Left forelimb (tissue), 1 donor: ENCODE data around the gene TNFAIP2.
"Not testable (repeated sequence)": the region's sequence is repeated elsewhere in the genome, so short reads cannot be mapped to it uniquely, and the experiment has no call there.

Source experiments
- DNase-seq: peaks from one replicate; pipeline ENCODE4 v3.0.0-alpha.2; 2018; ENCODE audit warnings: low spot score

TNFAIP2 gene

DNA sequence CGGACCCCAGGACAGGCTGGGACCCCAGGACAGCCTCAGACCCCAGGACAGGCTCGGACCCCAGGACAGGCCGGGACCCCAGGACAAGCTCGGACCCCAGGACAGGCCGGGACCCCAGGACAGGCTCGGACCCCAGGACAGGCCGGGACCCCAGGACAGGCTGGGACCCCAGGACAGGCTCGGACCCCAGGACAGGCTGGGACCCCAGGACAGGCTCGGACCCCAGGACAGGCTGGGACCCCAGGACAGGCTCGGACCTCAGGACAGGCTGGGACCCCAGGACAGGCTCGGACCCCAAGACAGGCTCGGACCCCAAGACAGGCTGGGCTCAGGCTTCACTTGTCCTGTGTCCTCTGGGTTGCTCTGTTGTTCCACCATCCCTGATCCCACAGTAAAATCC, 32.2 kb downstream of the TNFAIP2 start:
- not testable (repeated sequence) for DNase-seq

DNA sequence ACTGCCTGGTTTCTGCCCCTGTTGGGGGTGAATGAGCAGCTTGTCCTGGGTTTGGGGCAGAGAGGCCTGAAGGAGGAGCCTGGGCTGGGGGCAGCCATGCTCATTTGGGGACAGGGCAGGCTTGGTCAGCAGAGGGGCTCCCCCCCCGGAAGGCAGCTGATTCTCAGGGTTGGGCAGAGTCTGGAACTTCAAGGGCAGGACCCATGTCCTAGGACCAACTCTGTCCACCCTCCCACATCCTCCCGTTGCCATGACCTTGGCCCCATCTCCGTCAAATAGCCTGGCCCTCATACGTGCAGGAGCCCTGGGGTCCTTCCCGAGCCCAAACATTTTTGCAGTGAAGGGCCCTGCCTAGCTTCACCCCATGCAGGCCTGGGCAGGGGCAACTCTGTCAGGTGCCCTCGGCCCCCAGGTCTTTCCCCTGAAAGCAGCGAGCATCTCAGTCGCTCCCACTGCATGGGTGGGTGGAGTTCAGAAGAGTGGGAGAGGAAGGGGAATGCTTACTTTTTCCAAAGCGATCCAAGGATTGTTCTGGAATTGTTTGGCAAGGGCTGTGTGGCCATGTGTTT, 32.6 kb downstream of the TNFAIP2 start:
- DNase-seq: no peak

DNA sequence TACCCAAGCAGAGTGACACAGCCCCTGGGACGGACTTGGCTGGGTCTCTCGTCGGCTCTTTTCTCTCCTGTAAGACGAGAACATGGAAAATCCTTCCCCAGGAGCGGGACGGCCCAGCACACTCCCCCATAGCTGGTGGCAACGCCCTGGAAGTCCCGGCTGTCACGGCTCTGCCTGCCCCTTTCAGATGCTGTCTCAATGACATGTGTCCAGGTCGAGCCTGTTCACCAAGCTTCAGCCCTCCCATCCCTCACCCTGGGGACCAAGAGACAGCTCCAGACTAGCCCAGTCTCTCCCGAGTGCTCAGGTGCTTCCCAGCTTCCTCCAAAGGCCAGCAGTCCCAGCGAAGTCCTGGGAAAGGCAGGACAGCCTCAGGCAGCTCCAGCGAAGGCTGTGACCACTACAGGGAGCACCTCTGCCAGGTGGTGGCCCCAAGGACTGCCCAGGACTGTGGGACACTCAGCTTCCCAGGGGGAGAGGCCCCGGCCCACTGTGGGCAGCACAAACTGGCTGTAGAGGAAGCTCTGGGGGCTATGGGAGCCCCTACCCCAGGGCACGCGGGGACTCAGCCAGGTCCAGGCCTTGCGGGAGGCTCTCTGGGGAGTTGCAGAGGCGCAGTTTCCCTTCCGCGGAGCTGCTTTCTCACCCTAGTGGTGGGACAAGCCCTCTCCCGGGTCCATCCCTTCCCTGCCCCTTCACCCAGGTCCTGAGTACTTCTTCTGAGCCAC, 33.6 kb downstream of the TNFAIP2 start:
- DNase-seq: no peak

DNA sequence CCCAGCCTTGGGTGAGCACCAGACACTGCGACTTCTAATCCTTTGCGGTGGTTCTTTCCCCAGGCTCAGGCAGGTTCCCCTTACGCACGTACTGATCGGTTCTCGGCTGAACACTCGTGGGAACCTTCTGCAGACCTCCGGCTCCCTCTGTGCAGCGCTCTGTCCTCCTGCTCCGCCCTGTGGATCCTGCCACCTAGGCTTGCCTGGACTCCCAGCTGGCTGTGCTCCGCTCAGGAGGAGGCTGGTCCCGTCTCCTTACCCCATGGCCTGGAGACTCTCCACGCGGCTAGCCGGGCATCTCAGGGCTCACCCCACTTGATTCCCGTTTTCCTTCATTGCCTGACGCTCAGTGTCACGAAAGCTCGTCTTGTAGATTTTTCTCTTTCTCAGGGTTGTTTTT, 34.7 kb downstream of the TNFAIP2 start:
- no peak for DNase-seq

DNA sequence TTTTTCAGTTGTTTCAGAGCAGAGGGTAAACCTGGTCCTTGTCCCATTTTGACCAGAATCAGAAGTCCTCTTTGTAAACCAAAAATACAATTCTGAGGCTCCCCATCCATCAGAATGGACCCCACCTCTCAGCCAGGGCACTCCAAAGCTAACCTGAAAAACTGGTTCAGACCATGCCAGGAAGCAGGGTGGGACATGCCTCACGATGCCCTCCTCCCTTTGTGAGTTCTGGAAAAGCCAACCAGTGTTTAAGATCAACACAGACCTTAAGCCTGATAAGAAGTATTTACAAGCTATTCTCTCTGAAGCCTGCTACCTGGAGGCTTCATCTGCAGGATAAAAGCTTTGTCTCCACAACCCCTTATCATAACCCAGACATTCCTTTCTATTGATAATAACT, 35.4 kb downstream of the TNFAIP2 start:
- DNase-seq: no peak

DNA sequence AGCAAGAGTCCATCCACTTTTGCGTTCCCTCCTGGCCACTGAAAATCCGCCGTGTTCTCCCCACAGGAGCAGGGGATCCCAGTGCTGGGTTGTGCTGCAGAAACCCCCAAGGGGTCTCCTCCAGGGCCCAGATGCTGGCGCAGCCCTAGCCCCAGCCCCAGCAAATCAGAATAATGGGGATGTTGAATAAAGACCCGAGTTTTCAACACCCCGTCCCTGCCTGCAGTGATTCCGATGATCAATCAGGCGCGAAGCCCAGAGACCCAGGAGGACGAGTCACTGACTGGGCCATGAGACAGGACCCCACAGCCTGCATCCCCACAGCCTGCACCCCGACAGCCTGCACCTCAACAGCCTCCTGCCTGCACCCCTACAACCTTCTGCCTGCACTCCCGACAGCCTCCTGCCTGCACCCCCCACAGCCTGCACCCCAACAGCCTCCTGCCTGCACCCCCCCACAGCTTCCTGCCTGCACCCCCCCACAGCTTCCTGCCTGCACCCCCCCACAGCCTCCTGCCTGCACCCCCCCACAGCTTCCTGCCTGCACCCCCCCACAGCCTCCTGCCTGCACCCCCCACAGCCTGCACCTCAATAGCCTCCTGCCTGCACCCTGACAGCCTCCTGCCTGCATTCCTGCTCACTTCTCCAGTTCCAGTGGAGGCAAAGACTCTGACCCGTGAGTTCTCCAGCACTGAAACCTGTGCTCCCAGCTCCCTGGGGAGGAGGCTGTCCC, 37.2 kb downstream of the TNFAIP2 start:
- no peak for DNase-seq

DNA sequence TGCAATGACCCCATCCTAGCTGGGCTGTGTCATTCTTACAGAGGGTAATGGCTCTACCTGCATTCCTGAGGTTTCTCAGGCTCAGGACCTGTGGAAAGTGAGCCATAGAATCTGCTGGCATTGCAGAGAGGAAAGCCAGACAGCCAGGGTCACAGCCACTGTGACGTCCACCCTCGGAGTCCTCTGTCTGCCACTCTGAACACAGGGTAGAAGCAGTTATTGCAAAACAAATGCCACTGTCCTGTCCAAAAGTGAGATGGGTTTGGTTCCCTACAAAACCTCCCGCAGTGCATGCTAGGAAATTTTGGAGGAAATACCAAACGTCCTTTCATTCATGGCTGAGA, 37.8 kb downstream of the TNFAIP2 start:
- DNase-seq: no peak

DNA sequence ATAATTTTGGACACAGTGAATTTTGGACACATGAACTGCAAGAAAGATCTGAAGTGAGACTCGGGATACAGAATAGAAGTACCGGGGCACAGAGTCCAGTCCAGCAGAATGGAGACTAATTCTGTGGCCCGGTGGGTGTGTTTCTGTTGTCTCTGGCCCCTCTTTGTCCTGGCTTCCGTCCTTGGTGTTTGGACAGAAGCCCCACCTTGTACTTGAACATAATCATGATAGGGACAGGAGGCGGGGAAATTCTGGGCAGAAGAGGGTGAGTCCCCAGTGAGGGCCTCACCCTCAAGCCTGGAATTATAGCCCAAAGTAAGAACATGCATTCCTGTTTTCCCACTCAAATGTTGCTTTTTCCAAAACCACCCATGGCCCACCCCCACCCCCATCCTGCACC, 39.9 kb downstream of the TNFAIP2 start:
- DNase-seq: no peak

DNA sequence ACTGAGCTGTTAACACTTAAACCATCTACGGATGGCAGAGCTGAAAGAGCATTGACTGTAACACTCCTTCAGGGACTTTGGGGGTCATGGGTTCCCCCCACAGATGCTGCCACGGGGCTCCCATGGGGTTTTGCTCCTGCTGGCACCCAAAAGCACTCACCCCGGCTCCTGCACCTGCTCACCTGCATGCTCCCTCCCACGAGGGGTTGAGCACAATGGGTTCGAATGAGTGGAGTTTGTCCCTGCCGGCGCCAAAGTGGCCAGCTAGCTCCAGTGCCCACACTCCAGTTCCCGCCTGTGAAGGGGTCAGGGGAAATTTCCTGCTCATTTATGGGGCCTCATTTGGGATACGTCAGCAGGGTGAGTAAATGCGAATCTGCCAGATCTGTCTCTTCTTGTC, 40.7 kb downstream of the TNFAIP2 start:
- DNase-seq: no peak

DNA sequence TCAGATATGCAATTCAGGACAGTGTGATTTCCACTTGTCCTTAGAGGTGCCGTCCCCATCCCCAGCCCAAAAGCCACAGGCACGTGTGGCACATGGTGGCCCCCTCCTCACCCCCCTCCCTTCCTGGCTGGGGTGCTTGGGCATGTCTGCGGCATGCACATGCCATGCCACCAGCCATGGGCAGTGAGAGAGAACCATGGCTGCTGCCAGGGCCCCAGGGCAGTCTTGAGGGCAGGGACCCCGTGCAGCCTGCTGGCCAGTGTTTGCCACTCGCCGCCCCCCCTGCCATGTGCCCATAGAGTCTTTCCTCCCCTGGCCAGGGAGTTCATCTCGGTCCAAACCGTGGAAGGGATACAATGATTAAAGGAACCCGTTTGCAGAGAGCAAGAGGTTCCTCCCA, 41.5 kb downstream of the TNFAIP2 start:
- DNase-seq: no peak

DNA sequence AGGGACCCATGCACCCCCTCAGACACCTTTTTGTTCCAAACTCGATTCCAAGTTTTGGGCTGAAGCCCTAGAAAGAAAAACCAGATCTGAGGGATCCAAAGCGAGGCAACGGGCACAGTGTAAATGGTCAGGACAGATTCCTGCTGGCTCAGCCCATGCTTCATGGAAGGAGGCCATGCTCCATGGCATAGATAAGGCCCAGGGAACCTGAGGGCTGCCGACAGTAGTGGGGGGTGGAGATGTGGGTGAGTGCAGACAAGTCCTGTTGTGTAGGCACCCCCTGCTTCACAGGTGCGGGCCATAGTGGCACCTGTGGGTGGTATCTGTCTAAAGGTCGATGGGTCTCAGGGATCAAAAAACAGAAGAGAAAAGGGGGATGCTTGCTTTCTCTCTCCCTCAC, 42.1 kb downstream of the TNFAIP2 start:
- DNase-seq: no peak

DNA sequence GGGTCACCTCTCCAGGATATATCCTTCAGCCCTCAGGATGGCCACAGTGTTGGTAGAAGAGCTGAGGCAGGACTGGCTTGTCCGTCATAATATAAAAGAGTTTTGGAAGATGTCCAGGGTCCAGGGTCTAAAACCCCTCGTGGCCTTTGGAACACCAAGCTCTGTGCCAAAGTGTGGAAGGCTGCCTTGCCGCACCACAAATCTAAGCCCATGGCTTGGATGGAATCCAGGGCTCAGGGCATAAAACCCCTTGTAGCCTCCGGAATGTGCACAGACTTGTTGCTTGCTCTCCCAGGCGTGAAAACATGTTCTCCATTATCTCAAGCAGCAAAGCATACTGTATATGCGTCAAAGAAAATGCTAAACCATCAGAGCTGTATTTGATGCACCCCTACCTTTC, 46.7 kb downstream of the TNFAIP2 start:
- DNase-seq: no peak

DNA sequence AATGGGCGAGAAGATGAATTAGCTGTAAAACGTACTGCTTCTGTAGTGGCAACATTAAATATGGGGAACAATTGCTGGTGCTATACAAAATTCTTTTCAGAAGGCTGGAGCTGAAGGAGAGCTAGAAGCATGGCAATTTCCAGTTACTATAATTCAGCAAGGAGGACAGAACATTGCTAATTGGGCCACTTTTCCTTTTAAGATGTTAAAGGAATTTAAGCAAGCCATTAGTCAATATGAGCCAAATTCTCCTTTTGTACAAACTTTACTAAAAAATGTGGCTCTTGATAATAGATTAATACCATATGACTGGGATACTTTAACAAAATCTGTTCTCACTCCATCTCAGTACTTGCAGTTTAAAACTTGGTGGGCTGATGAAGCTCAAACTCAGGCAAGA, 47.9 kb downstream of the TNFAIP2 start:
- DNase-seq: not testable (repeated sequence)

DNA sequence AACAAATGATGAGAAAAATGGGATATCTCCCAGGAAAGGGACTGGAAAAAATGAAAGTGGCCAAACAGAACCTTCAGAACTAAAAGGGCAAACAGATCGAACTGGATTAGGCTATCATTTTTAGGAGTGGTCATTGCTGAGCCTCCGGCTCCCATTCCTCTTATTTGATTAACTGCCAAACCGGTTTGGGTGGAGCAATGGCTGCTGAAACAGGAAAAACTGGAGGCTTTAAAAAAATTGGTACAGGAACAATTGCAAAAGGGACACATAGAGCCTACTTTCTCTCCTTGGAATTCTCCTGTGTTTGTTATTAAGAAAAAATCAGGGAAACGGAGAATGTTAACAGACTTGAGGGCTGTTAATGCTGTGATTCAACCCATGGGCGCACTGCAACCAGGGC, 49.7 kb downstream of the TNFAIP2 start:
- DNase-seq: no peak

DNA sequence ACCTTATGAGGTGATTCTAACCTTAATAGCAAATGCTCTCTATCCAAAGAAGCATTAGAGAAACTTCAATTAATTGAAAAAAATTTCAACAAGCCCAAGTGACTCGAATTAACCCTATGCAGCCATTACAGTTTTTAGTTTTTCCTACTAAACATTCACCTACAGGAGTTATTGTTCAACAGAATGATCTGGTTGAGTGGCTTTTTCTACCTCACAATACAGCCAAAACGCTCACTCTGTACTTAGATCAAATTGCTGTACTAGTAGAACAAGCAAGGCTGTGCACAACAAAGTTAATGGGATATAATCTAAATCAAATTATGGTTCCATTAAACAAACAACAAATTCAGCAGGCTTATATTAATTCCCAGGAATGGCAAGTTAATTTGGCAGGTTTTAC, 50.6 kb downstream of the TNFAIP2 start:
- not testable (repeated sequence) for DNase-seq

DNA sequence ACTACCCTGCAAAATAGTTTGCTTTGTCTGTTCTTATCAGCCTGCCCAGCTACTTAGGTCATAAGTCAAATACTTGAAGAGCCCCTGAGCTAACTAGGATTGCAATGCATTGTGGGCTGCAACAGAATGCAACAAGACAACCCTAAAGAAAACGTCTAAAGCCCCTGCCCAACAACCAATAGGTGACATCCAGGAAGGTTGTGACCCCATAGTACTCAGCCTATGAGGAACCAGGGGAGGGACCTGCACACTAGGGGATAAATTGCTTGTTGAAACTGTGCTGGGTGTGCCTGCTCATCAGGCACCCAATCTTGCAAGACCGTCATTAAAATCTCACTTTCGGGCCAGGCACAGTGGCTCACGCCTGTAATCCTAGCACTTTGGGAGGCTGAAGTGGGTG, 52.9 kb downstream of the TNFAIP2 start:
- DNase-seq: not testable (repeated sequence)

DNA sequence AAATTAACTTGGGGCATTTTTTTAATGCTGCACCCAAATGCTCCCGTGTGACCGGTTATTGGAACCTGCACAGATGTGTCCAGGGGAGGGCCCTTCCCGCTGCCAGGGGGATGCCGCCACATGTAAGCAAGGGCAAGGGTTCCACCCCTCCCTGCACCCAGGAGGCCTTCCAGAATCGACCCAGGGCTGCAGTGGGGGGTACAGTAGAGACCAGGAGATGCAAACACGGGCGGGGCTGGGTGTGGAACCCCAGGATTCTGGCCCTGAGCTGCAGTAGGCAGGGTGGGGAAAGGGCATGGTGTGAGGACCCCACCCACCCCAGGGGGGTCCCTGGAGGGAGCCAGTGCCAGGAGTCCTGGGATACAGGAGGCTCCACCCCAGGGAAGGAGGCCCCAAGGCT, 54.1 kb downstream of the TNFAIP2 start:
- no peak for DNase-seq

DNA sequence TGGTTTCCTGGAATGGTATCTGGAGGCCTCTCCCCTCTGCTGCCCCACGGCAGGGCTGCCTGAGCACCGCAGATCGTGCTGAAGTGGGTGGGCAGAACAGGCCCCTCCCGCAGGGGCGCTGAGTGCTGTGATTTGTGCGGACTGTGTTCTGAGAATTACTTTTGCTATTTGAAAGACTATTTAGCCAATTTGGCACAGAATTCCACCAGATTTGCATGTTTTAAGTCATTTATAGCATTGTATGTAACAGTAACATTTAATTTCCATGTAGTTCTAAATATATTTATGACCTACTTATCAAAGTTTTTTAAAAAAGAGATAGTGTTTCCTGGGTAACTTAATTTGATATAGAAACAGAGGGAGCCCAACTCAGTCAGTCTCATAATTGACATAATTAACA, 55.3 kb downstream of the TNFAIP2 start:
- no peak for DNase-seq

DNA sequence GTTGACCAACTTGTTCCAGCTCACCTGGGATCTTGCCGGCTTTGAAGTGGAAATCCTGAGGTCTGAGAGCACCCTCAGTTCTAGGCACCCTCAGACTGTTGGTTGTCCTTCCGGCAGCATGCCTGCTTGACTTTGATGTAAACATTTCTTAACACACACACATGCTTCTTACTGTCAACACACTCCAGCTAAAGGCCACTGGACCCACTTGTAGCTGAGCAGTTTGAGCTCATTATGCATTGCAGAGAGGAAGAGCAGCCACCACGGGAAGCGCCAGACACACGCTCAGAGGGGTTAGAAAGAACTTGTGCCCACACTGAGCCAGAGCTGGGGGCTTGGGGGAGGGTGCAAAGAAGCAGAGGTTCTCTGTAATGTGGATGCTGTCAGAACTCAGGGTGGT, 55.8 kb downstream of the TNFAIP2 start:
- DNase-seq: no peak

DNA sequence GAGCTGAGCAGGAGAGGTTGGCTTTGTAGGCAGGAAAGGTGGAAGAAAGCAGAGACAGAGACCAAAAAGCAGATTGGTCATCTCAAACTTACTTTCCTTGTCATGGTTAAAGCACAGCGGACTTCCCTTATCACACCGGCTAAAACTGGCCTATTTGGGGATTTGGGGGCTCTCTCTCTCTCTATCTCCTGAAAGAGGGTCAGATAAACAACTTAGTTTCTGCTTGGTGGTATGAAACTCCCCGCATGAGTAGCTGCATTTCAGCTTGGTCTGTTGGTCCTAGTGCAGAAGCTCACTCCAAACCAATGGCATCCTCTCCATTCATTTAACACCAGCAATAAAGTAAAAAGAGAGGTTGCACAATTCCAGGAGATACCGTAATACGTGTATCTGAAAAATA, 57.1 kb downstream of the TNFAIP2 start:
- DNase-seq: no peak

DNA sequence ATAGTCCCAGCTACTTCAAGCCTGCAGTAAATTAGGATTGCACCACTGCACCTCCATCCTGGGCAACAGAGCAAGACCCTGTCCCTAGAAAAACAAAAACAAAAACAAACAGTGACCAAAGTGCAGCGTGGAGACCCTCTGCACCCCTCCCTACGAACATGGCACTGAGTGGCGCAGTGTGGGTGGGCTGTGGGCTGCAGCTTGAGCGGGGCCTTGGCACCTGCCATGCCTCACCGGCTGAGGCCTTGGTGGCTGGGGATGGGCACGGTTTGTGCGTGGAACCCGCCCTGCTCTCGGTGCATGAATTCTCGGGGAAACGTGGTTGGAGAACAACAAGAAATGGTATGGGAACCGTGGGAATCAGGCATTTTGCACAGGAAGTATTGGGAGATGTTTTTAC, 60.8 kb downstream of the TNFAIP2 start:
- no peak for DNase-seq

DNA sequence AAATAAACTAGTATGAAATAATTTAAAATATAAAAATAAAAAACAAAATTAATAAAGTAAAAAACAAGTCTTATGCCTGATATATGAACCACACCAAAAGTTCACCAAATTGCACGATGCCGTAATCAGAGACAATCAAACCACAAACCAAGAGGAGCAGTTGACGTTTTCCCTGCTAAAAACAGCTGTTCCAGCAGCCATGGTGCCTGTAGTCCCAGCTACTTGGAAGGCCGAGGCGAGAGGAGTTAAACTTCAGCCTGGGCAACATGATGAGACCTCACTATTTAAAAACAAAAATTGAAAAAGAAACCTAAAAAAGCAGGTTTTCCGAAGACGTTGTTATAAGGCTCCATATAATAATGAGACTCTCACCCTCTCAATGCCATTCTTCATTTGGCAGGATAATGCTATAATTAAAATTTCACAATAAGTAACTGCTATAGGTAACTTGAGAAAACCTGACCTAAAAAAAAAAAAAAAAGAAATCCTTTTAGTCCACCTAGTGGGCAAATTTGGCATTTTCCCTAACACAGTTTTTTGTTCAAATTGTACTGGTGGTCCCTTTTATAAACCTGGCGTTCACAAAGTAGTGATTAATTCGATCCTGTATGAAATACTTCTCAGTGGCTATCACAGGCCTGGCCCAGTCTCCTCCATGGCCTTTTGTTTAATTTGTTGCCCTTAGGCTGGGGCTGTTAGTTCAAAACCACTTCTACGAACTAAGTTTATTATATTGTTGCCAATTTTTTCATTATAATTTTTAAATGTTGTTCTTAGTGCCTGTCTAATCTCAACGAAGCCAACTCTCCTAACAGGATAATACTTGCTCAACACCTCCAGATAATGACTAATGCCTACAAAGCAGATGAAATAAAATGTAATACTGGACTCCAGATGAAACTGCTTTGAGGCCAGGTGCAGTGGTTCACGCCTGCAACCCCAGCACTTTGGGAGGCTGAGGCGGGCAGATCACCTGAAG, 62.1 kb downstream of the TNFAIP2 start:
- no peak for DNase-seq
